Measurements from ENCODE around the gene KLF15.

KLF15 gene

DNA sequence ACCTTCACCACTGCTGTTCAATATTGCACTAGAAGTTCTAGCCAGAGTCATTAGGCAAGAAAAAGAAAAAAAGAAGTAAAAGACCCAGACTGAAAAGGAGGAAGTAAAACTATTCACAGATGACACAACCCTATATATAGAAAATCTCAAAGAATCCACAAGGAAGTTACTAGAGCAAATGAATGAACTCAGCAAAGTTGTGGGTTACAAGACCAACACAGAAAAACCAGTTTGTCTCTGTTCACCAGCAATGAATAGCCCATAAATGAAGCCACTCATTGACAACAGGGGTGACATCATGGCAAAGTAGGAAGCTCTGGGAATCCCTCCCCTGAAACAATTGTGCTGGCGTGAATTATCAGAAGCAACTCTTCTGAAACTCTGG is 42.1 kb upstream of the KLF15 start:
- H3K4me1 ChIP-seq (ENCODE audit: control insufficient read depth, insufficient read depth, low read length) = no peaks in the 10 kb centered on the region
- no peak overlapping the region for H3K27ac ChIP-seq (ENCODE audit: extremely low read depth, low read depth, low read length)
- ChIA-PET POLR2A (no interaction called here), CTCF (no interaction called here)
- no peak for TF ChIP-seq ZFP37 (tag by site-specific recombination; IDR thresholded peaks at IDR 0.05)
- TF ChIP-seq, protein P1, sequence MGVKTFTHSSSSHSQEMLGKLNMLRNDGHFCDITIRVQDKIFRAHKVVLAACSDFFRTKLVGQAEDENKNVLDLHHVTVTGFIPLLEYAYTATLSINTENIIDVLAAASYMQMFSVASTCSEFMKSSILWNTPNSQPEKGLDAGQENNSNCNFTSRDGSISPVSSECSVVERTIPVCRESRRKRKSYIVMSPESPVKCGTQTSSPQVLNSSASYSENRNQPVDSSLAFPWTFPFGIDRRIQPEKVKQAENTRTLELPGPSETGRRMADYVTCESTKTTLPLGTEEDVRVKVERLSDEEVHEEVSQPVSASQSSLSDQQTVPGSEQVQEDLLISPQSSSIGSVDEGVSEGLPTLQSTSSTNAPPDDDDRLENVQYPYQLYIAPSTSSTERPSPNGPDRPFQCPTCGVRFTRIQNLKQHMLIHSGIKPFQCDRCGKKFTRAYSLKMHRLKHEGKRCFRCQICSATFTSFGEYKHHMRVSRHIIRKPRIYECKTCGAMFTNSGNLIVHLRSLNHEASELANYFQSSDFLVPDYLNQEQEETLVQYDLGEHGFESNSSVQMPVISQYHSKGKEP (tag by site-specific recombination; IDR thresholded peaks at IDR 0.05) = no peak
- no peak for TF ChIP-seq MEIS1 (CRISPR knock-in tag; IDR thresholded peaks at IDR 0.05; ENCODE audit: borderline replicate concordance)
- no peak for TF ChIP-seq OSR2 (tag by site-specific recombination; IDR thresholded peaks at IDR 0.05)
- TF ChIP-seq, protein P2, sequence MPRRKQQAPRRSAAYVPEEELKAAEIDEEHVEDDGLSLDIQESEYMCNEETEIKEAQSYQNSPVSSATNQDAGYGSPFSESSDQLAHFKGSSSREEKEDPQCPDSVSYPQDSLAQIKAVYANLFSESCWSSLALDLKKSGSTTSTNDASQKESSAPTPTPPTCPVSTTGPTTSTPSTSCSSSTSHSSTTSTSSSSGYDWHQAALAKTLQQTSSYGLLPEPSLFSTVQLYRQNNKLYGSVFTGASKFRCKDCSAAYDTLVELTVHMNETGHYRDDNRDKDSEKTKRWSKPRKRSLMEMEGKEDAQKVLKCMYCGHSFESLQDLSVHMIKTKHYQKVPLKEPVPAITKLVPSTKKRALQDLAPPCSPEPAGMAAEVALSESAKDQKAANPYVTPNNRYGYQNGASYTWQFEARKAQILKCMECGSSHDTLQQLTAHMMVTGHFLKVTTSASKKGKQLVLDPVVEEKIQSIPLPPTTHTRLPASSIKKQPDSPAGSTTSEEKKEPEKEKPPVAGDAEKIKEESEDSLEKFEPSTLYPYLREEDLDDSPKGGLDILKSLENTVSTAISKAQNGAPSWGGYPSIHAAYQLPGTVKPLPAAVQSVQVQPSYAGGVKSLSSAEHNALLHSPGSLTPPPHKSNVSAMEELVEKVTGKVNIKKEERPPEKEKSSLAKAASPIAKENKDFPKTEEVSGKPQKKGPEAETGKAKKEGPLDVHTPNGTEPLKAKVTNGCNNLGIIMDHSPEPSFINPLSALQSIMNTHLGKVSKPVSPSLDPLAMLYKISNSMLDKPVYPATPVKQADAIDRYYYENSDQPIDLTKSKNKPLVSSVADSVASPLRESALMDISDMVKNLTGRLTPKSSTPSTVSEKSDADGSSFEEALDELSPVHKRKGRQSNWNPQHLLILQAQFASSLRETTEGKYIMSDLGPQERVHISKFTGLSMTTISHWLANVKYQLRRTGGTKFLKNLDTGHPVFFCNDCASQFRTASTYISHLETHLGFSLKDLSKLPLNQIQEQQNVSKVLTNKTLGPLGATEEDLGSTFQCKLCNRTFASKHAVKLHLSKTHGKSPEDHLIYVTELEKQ (tag by site-specific recombination; IDR thresholded peaks at IDR 0.05; ENCODE audit: borderline replicate concordance) = no peak
- no peak for TF ChIP-seq ZNF48 (tag by site-specific recombination; IDR thresholded peaks at IDR 0.05)
- no peak for TF ChIP-seq IKZF3 (tag by site-specific recombination; IDR thresholded peaks at IDR 0.05)
- TF ChIP-seq BCL11B (tag by site-specific recombination; IDR thresholded peaks at IDR 0.05; ENCODE audit: low read depth) = no peak
- no peak overlapping the region for H3K4me3 ChIP-seq (ENCODE audit: low read depth, low read length)
- no peaks in the 10 kb centered on the region for H3K36me3 ChIP-seq (ENCODE audit: control insufficient read depth in 2 of 2, insufficient read depth in 1 of 2, low read length in 2 of 2)
- H3K9me3 ChIP-seq (ENCODE audit: control insufficient read depth, insufficient read depth, low read depth, low read length) = no peaks in the 10 kb centered on the region

DNA sequence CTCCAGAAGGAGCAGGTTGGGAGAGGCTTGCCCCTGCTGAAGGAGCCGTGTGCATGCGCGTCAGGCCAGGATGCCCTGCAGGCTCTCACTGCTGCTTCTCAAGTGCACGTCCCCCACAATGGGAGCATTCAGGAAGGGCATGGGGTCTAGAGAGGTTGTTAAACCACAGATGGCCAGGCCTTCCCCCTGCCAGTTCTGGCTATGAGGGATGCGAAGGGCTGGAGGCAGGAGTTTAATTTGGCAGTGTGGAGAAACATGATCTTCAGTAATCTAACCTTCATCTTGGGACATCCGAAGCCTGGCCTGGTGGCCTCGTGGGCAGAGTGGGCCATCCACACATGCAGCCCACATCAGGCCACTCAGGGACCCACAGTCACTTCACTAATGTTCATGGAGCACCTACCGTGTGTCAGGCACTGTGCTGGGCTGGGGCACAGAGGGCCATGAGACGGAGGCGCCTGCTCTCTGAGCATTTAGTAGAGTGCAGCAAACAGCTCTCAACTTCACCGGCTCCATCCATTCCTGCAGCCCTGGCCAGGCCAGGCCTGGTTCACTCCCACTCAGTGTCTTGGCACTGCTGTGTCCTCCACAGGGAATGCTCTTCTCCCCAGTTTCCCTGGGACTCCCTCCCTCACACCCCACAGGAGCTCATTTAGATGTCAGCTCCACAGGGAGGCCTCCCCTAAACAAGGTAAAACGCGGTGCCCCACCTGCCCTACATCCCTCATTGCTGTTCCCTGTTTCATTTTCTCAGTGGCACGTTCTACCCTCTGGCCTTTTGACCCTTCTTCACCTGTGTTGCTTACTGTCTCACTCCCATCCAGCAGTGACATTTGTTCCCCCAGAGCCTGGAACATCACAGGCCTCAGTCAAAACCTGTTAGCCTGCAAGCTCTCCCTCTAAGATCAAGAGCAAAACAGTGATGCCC is 41.5 kb upstream of the KLF15 start:
- POLR2A ChIA-PET = no interaction called here
- Histone ChIP-seq H3K27ac (ENCODE audit: extremely low read depth, low read depth, low read length) (no peak overlapping the region), H3K36me3 (ENCODE audit: control insufficient read depth in 2 of 2, insufficient read depth in 1 of 2, low read length in 2 of 2) (no peaks in the 10 kb centered on the region), H3K9me3 (ENCODE audit: control insufficient read depth, insufficient read depth, low read depth, low read length) (no peaks in the 10 kb centered on the region), H3K4me3 (ENCODE audit: low read depth, low read length) (no peak overlapping the region), H3K4me1 (ENCODE audit: control insufficient read depth, insufficient read depth, low read length) (no peaks in the 10 kb centered on the region)
- CTCF ChIA-PET = no interaction called here
- TF ChIP-seq, protein P3, sequence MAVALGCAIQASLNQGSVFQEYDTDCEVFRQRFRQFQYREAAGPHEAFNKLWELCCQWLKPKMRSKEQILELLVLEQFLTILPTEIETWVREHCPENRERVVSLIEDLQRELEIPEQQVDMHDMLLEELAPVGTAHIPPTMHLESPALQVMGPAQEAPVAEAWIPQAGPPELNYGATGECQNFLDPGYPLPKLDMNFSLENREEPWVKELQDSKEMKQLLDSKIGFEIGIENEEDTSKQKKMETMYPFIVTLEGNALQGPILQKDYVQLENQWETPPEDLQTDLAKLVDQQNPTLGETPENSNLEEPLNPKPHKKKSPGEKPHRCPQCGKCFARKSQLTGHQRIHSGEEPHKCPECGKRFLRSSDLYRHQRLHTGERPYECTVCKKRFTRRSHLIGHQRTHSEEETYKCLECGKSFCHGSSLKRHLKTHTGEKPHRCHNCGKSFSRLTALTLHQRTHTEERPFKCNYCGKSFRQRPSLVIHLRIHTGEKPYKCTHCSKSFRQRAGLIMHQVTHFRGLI (tag by site-specific recombination; IDR thresholded peaks at IDR 0.05) = no peak
- TF ChIP-seq GLI4 (tag by site-specific recombination; IDR thresholded peaks at IDR 0.05) (no peak), ZNF341 (tag by site-specific recombination; IDR thresholded peaks at IDR 0.05; ENCODE audit: low read depth) (no peak)

DNA sequence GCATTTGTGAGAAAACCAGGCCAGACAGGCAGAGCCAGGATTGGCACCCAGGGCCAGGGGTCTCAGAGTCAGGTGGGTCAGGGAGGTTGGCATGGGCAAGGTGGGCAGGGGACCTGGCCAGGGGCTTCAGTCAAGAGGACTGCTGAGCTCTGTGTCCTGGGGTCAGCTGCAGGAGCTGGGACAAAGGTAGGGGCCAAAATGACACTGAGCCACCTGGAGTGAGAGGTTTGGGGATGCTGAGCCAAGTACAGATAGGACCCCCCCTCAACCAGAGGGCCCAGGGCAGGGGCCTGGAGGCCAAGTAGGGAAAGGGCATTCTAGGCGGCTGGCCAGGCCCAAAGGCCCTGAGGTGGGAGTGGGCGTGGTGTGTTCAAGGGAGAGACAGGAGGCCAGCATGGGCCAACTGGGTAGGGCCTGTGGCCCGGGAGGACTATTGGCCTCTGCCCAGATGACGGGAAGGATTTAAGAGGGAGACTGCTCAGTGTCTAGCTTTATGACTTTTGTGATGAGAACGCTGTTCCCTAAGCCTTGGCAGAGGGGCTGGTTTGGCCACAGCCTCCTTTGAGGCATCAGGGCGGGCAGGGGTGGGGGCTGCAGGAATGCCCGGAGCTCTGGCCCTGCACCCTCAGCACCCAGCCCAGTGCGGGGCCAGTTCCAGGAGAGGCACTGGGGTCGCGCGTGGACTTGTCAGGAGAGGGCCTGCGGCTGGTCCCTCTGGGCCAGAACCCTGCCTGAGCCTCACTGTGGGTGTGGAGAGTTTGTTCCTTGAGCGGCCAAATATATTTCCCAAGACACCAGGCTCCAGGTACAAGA is 40.6 kb upstream of the KLF15 start:
- TF ChIP-seq ZNF350 (tag by site-specific recombination; IDR thresholded peaks at IDR 0.05) (no peak), ZNF677 (tag by site-specific recombination; IDR thresholded peaks at IDR 0.05) (no peak), EGR2 (tag by site-specific recombination; IDR thresholded peaks at IDR 0.05; ENCODE audit: low read depth) (no peak), HOXD13 (CRISPR knock-in tag; IDR thresholded peaks at IDR 0.05; ENCODE audit: borderline replicate concordance) (no peak), ZSCAN23 (tag by site-specific recombination; IDR thresholded peaks at IDR 0.05) (no peak), ZNF132 (tag by site-specific recombination; IDR thresholded peaks at IDR 0.05; ENCODE audit: borderline replicate concordance) (no peak), OSR2 (tag by site-specific recombination; IDR thresholded peaks at IDR 0.05) (no peak)
- TF ChIP-seq, protein P4, sequence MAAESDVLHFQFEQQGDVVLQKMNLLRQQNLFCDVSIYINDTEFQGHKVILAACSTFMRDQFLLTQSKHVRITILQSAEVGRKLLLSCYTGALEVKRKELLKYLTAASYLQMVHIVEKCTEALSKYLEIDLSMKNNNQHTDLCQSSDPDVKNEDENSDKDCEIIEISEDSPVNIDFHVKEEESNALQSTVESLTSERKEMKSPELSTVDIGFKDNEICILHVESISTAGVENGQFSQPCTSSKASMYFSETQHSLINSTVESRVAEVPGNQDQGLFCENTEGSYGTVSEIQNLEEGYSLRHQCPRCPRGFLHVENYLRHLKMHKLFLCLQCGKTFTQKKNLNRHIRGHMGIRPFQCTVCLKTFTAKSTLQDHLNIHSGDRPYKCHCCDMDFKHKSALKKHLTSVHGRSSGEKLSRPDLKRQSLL (tag by site-specific recombination; IDR thresholded peaks at IDR 0.05) = no peak
- TF ChIP-seq, protein P5, sequence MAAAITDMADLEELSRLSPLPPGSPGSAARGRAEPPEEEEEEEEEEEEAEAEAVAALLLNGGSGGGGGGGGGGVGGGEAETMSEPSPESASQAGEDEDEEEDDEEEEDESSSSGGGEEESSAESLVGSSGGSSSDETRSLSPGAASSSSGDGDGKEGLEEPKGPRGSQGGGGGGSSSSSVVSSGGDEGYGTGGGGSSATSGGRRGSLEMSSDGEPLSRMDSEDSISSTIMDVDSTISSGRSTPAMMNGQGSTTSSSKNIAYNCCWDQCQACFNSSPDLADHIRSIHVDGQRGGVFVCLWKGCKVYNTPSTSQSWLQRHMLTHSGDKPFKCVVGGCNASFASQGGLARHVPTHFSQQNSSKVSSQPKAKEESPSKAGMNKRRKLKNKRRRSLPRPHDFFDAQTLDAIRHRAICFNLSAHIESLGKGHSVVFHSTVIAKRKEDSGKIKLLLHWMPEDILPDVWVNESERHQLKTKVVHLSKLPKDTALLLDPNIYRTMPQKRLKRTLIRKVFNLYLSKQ (tag by site-specific recombination; IDR thresholded peaks at IDR 0.05; ENCODE audit: borderline replicate concordance) = no peak
- Histone ChIP-seq H3K4me1 (ENCODE audit: control insufficient read depth, insufficient read depth, low read length) (no peaks in the 10 kb centered on the region), H3K4me3 (ENCODE audit: low read depth, low read length) (no peak overlapping the region), H3K36me3 (ENCODE audit: control insufficient read depth in 2 of 2, insufficient read depth in 1 of 2, low read length in 2 of 2) (no peaks in the 10 kb centered on the region), H3K9me3 (ENCODE audit: control insufficient read depth, insufficient read depth, low read depth, low read length) (no peaks in the 10 kb centered on the region), H3K27ac (ENCODE audit: extremely low read depth, low read depth, low read length) (no peak overlapping the region)
- ChIA-PET CTCF (no interaction called here), POLR2A (no interaction called here)
